Left renal cortex interstitium (tissue), 4 donors: ENCODE results near the gene TMEM175. TPM values are rescaled to one million over a fixed set of nuclear protein-coding genes. Genes with fewer than 3 reads are reported as not detected.
"Not testable (repeated sequence)": the region's sequence is repeated elsewhere in the genome, so short reads cannot be mapped to it uniquely, and the experiment has no call there.

Experiments used
- DNase-seq, 4 donors: peaks; one replicate each; pipeline ENCODE4 v3.0.0-alpha.2; 2013; ENCODE audit warnings: low read depth in 4 of 4, low spot score in 2 of 4, missing footprints in 1 of 4
- polyA plus RNA-seq, 4 donors: library from polyadenylated mRNA; unstranded; fragments of 120-200 nt; gene quantifications; one replicate each; pipeline ENCODE4 v1.2.1, GENCODE V29; 2013; ENCODE audit not compliant: insufficient read length in 4 of 4

The TMEM175 gene
- polyA plus RNA-seq, 4 donors, result 23.1 to 32.3 (median 27.3) TPM

DNA sequence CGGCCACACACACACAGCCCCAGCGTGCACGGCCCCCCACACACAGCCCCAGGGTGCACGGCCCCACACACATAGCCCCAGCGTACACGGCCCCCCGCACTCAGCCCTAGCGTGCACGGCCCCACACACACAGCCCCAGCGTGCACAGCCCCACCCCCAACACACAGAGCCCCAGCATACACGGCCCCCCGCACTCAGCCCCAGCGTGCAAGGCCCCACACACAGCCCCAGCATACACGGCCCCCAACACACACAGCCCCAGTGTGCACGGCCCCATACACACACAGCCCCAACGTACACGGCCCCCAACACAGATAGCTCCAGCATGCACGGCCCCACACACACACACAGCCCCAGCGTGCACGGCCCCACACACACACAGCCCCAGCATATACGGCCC lies 17.7 kb upstream of the TMEM175 start:
- no peak for DNase-seq

DNA sequence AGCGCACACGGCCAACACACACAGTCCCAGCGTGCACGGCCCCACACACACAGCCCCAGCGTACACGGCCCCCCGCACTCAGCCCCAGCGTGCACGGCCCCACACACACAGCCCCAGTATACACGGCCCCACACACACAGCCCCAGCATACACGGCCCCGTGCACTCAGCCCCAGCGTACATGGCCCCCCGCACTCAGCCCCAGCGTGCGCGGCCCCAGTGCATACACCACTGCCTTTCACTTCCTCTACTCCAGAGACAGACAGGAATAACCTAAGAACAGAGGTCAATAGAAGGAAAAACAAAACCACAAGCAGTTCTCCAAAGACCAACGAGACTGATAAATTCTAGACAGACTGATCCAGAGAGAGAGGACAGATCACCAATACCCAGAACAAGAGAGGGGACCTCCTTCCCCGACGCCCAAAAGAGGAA lies 17.2 kb upstream of the TMEM175 start:
- DNase-seq, result no peak

DNA sequence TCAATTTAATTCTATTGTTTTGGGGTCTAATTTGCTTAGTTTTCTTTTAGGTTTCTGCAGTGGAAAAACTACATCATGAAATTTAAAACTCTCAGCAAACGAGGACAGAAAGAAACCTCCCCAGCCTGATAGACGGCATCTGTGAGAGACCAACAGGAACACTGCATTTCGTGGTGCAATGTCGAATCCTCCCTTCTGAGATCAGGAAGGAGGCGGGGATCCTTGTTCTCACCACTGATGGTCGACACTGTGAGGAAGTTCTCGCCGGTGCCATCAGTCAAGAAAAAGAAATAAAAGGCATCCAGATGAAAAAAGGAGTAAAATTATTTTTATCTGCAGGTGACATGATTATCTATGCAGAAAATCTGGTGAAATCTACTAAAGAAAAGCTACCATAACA lies 16.7 kb upstream of the TMEM175 start:
- no peak for DNase-seq

GRCh38 chr4:917466-917865 lies 14.8 kb upstream of the TMEM175 start:
- DNase-seq, result no peak

DNA sequence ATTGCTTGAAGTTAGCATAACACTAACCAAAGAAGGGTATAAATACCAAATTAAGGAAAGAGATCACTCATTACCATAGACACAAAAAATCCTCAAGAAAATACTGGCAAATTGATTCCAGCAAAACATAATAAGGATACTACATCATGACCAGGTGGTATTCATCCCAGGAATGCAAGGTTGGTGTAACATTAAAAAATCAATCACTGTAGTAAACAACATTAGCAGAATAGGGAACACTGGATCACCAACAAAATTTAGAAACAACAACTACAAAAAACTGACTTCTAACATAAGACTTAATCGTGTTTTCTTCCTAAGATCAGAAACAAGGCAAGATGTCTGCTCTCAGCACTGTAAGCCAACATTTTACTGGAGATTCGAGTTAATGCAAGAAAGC lies 14.3 kb upstream of the TMEM175 start:
- no peak for DNase-seq

DNA sequence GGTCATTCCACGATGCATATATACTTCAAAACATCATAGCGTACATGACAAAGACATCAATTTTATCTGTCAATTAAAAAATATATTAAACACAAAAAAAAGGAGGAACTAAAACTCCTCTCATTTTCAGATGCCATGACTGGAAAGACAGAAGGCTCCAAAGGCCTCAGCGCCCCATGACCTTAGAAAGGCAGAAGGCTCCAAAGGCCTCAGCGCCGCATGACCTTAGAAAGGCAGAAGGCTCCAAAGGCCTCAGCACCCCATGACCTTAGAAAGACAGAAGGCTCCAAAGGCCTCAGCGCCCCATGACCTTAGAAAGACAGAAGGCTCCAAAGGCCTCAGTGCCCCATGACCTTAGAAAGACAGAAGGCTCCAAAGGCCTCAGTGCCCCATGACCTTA lies 13.7 kb upstream of the TMEM175 start:
- not testable (repeated sequence) for DNase-seq

DNA sequence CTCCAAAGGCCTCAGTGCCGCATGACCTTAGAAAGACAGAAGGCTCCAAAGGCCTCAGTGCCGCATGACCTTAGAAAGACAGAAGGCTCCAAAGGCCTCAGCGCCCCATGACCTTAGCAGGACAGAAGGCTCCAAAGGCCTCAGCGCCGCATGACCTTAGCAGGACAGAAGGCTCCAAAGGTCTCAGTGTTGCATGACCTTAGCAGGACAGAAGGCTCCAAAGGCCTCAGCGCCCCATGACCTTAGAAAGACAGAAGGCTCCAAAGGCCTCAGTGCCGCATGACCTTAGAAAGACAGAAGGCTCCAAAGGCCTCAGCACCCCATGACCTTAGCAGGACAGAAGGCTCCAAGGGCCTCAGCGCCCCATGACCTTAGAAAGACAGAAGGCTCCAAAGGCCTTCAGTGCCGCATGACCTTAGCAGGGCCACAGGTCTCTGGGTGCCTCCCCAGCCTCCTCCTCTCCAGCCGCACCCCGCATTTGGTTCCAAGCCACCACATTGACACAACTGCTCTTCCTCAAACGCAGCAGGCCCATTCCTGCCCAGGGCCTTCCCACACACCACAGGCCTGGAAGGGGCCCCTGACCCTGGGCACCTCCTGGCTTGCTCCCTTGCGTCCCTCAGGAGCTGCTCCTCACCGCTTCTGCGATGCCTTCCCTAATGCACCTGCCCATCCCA lies 13.1 kb upstream of the TMEM175 start:
- DNase-seq, result not testable (repeated sequence)

- DNase-seq, result no peak
Measured at GRCh38 chr4:921830-922331, 10.4 kb upstream of the TMEM175 start.

- DNase-seq, result no peak
Measured at GRCh38 chr4:924107-925096, 7.9 kb upstream of the TMEM175 start.

- no peak for DNase-seq
Measured at GRCh38 chr4:925171-925570, 7.1 kb upstream of the TMEM175 start.

- no peak for DNase-seq
Measured at GRCh38 chr4:925771-926500, 6.3 kb upstream of the TMEM175 start.

GRCh38 chr4:926538-926937 lies 5.7 kb upstream of the TMEM175 start:
- DNase-seq, result no peak

DNA sequence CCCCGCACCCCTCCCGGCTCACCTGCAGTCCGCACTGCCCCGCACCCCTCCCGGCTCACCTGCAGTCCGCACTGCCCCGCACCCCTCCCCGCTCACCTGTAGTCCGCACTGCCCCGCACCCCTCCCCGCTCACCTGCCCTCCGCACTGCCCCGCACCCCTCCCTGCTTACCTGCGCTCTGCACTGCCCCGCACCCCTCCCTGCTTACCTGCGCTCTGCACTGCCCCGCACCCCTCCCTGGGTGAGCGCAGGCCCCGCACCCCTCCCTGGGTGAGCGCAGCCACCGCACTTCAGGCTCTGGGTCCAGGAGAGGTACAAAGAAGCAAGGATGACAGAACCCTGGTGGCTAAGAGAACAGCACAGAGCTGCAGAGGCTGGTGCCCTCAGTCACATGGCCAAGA lies 4.7 kb upstream of the TMEM175 start:
- DNase-seq, result not testable (repeated sequence)

GRCh38 chr4:929096-929765 lies 3.0 kb upstream of the TMEM175 start:
- DNase-seq, result no peak

- no peak for DNase-seq
Measured at GRCh38 chr4:930028-930551, 2.2 kb upstream of the TMEM175 start.

GRCh38 chr4:930827-931193 lies 1.4 kb upstream of the TMEM175 start:
- DNase-seq, result no peak

DNA sequence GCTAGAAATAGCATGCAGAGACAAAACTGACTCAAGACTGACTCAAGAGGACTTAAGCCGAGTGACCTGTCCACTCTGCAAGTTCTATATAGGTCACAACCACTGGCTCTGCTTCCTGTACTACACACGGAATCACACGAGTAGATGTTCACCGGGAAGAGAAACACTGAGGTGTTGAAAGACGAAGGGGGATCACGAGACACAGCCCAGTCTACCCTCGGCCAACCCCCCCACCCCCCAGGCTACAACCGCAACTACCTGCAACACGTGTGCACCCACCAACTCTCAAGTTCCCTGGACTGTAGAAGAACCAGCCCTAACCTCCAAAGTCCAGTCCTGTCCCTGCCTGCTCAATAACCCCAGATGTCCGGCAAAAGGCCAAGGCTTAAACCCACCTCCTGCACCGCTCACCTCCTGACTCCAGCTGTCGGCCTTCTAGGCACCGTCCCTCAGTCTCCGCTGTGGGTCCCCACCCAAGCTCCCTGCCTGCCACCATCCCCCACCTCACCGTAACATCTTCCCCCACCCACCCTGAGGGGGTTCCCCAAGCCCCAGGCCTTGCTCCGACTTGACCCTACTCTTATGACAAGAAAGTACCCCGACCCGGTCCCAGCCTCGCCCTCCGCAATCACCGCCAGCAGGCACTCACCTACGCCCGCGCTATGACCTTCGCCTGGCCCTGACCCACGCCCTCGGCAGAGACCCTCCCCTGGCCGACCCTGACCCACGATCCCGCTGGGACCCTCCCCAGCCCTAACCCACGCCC lies 883 bp upstream of the TMEM175 start:
- DNase-seq, result no peak

- no peak for DNase-seq
Measured at GRCh38 chr4:932713-933070, 432 bp downstream of the TMEM175 start.

- DNase-seq, result not testable (repeated sequence)
Measured at GRCh38 chr4:939508-939907, 7.2 kb downstream of the TMEM175 start.
